HG03196 (cell line): Measurements from ENCODE around the gene CASD1.

Experiments used
- ATAC-seq: cut with Tn5 transposase; IDR thresholded peaks from one replicate; pipeline ENCODE4 v1.9.1; 2021; ENCODE audit not compliant: unreplicated experiment

CASD1 gene

DNA sequence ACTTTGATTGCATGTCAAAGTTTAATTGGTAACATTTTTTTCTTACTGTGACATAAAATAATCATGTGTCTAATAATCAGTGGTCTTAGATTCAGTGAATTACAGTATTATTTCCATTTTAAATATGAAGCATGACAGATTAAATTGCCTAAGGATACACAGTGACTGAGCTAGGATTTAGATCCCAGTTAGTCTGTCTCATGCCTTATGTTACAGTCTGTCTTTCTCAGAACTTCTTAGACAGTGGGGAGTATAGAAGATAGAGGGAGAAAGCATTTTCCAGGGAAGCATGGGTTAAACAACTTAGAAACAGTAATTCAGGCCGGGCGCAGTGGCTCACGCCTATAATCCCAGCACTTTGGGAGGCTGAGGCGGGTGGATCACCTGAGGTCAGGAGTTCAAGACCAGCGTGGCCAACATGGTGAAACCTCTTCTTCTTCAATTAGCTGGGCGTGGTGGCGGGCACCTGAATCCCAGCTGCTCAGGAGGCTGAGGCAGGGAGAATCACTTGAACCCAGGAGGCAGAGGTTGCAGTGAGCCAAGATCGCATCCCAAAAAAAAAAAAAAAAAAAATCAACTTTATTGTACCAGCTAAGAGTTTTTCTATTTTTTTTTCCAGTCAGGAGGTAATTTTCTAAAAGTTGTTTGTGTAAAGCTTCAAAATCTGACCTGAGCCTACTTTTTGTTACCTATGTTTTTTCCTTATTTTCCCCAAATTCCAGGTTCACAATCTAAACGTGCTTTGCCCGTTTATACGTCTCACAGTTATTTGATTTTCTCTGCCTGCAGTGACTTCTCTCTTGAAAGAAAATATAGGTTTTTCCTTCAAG lies 3.3 kb downstream of the CASD1 start:
- ATAC-seq = no peak

DNA sequence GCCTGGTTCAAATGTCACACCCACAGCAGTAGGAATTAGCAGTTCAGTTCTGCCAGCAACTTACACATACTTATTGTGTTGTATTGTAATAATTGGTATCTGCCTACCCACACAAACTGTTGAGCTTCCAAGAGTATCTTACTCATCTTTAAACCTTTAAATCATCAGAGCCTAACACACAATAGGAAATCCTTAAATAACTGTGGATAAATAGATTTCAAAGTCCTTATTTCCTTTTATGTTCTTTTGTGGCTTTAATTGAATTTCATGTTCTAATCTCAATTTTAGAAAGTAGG lies 3.9 kb downstream of the CASD1 start:
- no peak for ATAC-seq

DNA sequence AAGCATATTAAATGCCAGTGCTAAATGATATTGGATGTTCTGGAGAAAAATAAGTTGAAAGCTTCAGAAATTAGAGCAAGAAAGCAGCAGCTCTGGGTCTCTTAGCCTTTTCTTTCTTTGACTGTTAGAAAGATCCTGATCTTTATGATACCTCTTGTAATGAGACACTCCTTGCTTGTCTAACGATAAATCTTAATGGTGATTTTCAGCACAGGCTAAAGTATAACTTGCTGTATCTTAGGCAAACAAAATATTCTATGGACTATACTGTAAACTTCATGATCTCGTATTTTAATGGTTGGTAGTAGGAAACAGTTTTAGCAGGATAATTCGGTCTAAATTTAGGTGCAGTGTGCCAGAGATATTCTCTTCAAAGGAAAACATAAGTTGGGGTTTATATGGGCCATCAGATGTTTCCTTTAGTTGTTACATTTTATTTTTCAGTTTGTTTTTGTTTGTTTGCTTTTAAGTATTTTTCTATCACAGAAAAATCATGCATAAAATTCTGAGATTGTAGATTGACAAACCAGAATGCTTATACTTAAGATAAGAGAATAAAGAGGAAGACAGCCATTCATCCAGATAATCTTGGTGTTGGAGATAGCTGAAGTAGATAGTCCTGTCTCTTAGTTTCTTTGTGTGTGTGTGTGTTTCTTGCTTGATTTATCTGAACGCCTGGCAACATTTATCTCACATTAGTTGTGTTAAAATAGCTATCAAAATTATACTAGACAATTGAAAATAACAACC lies 4.7 kb downstream of the CASD1 start:
- ATAC-seq = no peak

DNA sequence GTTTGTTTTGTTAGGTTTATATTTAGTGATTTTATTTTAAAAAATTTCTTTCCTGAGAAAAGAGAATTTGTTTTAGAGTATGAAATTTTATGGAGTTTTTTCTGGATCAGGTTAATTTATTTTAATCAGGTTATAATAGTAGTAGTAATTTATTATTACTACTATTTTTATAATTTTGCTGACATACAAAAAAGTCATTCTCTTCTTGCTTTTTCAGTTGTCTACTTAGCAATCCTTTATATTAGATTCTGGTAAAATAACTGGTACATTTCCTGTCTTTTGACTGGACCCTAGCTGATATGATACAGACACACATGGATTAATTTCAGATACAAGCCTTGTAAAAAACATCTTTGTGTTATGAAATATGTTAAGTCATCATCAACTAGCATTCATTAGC lies 5.3 kb downstream of the CASD1 start:
- no peak for ATAC-seq

DNA sequence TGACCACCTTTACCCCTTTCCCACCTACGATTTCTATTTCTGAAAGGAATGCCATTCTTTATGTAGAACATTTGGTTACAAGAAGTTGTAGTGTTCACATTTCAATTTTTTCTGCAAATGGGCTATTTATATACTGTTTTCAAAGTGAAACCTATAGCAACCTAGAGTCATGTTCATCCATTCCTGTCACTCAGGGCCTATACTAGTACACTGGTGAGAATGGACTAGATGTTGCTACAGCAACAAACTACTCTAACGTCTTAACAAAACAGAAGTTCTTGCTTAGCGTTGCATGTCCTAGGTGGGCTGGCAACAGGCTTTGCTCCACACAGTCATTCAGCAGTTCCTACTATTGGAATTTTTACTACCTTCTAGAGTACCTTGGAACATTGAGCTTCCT lies 16.3 kb downstream of the CASD1 start:
- no peak for ATAC-seq

DNA sequence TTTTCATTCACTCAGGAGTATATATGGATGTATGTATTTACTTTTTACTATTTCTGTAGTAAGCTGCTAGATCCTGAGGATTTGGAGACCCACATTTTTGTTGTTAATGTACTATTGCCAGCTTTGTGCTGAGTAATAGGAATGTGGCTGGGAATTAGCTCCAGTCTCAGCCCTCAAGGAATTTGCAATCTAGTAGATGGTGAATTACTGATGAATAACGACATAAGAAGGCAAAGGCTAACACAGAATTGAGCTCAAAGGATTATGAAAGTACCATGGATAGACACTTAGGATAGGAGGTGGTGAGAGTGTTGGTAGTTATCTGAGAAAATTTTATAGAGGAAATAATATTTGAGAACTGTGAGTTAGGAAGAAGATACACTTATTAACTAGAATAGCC lies 19.9 kb downstream of the CASD1 start:
- no peak for ATAC-seq

DNA sequence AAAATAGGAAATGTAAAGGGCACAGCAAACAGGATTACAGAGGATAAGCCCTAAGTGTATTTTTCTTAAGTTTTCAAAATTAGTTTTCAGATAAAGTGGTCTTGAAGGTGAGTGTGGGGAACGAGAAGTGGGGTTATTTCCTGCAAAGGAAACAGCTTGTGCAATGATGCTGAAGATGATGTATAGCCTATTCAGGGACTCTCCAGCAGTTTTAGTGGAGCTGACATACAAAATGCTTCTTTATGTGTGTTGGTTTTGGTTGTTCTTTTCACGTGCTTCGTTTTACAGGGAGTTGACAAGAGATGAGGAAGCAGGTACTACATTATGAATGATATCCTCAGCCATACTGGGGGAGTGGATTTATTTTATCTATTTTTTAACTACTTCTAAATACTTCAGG lies 20.5 kb downstream of the CASD1 start:
- ATAC-seq = no peak

DNA sequence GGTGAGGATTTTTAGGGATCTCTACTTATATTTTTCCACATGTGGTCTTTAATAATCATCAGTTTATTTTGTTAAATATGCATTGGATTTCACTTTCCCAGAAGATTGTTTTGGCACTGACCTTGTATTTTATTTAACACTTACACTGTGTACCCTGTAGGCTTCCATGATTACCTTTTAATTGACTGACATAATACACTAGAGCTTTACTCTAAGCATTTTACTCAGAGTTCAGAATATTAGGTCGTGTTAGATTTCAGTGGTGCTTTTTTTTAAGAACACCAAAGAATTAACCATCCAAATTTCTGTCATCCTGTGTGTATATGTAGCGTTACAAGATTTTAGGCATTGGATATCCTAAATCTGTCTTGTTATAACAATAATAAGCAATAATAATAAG lies 23.1 kb downstream of the CASD1 start:
- no peak for ATAC-seq

DNA sequence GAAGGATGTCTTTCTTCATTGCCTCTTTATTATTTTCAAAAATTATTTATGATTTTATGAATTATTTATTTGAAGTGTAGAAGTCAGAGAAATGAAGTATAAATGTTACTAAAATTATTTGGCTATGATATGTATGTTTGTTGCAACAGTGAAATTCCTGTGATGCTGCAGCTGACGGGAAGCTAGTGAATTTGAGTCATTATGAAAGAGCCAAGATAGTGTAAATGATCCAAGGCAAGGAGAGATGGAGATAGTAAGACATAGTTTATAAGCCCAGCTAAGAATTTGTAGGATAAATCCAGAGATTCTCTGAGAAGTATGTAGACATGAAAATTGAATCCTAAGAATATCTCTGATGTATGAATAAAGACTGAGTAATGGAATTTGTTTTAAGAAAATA lies 30.8 kb downstream of the CASD1 start:
- no peak for ATAC-seq

DNA sequence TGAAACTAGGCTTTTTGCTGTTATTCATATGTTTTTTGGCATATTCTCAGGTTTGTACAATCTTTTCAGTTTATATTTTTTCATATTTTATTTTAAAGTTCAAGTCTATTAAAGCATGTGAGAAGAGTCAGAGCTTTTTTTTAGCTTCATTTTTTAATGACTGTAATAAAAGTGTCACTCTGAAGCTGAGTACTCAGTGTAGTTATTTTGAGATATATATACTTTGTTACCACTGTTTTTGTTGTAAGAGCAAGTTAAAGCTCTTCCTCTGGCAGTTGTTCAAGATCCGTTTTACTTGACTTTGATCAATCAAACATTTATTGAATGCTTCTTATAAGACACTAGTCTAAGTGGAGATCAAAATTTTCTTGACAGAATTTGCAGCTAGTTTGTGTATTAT lies 37.5 kb downstream of the CASD1 start:
- no peak for ATAC-seq

DNA sequence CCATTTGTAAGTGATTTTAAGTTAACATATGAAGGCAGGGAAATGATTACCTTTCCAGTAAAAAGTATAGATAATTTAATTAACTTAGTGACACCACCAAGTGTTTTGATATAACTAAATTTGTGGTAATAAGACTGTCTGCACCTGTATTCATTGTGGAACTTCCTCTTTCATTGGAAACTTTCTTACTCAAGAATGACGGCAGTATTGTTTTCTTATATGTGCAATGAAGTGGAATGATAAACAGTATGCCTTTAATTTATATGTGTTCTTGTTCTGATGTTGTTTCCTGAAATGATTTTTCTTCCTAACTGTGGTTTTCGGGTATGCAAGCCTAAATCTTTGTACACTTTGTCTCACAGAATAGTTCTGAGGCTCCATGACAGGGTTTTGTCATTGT lies 46.4 kb downstream of the CASD1 start:
- ATAC-seq = peak; percentile 60

DNA sequence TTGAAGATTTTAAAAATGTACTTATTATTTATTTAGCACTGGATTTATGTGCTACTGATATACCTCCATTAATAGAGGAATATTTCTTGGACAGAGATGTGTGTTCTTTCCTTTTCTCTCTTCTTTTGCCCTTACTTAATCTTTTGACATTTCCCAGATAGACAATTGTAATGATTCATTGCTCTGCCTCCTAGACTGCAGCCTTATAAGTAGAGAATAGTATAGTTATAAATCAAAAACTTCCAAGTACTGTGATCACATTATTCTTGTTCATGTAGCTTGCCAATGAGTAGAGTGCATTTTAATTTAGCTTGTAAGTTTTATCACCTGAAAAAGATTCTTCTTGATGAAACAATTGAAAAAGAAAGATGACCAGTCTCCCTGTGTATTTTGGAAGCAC lies 47.6 kb downstream of the CASD1 start:
- ATAC-seq = no peak

DNA sequence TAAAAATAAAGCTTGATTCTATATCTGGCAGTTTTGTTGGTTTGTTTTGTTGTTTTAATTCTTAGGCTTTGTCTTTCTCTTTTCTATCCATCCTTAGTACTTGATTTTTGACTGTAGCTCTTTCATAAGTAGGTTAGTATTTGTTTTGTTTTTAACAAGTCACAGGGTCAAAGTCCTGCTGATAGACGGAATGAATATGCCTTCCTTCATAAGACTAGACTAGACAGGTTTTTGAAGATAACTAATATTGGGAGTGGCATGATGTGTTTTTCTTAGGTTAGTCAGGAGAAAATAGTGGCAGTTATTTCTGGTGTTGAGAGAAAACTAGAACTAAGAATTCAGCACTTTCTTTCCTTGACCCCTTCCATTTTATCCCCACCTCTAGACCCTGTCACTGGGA lies 50.4 kb downstream of the CASD1 start:
- no peak for ATAC-seq

DNA sequence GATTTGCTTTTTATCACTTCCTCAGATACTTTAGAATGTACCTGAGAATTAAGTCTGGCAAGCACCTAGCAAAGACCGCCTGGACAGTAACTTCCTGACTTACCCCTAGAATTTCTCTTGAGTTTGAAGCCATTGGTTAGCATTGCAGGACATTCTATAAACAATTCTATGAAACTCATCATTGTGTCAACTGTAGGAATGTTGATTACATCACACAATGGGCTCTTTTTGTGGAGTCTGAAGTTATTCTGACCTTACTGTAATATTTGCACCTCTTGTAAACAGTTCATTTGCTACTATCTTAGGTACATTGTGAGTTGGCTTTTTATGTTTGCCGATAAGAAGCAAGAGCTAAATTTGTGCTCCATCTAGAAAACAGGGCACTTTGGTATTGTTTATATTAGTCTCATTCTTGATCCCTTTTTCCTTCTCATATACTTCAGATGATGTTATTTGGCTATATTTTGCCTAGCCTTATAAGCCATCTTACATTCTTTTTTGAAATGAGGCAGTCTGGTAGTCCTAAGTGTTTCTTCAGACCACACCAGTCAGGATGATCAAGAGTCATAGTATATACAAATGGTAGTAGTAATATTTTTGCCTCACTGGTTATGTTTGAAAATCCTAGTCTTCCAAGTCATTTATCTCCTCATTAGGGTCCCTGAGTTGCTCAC lies 52.4 kb downstream of the CASD1 start:
- no peak for ATAC-seq

DNA sequence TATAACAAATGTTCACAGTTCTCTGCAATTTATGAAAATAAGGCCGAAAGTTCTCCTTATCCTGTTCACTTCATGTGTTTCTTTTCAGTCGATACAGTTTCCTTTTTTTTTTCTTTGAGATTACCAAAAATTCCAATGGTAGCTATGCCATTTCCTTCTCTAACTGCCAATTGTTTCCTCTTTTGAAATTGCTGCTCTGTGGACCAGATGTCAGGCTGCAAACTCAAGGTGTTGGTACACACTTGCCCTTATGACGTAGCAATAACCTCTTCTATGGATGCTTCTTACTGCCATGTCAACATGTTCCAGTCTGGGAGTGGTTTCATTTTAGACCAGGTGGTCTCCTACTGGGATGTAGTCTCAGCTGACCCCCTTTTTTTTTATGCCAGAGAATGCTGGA lies 52.9 kb downstream of the CASD1 start:
- no peak for ATAC-seq

DNA sequence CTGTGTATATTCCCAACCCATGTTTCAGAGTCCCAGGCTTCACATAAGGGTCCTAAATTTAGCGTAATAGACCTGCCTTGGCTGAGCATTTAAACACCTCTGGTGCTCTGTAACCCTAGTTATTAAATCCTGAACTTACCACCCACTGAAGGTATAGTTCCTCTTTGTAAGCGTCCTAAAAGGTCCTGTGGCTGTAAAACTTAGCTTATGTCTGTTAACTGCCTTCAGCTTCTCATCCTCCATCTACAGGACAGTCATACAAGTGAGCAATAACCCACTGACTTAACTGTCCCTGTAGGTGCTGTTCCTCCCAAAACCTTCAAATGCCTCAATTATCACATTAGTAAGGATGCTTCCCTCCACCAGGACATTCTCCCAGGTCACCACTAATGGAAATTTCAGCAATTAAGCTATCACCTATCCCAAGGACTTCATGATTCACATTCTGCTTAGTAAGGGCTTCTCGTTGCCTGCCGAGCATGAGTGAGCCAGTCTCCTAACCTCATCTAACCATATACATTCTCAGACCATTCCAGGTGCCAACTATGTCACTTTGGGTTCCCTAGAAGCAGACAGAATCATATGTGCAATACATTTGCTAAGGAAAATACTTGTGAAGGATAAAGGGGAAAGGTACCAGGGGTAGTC lies 55.8 kb downstream of the CASD1 start:
- ATAC-seq = no peak

DNA sequence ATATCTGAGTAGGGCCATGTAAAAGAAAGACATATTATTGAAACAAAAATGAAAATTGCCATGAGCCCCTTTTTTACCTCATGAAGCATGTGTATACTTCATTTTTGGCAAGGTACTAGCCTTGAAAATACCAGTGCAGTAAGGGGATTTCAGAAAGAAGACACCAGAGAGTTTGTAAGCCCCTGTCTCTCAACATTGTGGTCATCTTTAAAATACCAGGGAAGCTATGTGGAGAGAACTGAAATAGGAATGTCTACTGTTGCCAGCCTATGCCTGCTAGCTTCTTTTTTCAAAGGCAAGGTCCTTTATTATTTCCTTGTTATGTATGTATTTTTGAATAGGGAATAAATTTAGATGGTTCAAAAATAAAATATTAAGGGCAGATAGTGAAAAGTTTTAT lies 57.8 kb downstream of the CASD1 start:
- no peak for ATAC-seq

DNA sequence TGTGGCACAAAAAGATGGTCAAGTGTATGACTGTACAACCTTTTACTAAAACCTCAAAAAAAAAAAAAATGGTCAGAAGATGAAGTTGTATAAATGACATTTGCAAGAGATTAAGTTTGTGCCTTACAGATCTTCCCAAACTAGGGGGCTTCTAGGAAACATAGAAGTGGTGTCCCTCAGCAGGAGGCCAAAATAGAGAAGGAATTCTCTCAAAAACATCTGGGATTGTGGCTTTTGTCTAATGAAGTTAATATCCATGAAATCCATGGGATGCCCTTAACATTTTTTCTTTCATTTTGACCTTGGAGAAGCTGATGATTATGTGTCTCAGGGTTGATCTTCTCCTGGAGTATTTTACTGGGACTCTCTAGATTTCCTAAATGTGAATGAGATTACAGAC lies 62.2 kb downstream of the CASD1 start:
- no peak for ATAC-seq

DNA sequence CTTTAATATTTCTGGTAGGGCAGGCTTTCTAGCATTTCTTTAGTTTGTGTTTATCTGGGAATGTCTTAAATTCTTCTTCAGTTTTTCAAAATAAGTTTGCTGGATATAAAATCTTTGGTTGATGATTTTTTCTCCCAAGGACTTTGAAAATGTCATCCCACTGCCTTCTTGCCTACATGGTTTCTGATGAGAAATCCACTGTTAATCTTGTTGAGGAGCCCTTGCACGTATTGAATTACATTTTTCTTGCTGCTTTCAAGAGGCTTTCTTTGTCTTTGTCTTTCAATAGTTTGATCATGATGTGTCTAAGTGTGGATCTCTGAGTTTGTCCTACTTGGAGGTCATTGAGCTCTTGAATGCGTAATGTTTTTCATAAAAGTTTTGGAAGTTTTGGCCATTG lies 66.0 kb downstream of the CASD1 start:
- ATAC-seq = no peak

DNA sequence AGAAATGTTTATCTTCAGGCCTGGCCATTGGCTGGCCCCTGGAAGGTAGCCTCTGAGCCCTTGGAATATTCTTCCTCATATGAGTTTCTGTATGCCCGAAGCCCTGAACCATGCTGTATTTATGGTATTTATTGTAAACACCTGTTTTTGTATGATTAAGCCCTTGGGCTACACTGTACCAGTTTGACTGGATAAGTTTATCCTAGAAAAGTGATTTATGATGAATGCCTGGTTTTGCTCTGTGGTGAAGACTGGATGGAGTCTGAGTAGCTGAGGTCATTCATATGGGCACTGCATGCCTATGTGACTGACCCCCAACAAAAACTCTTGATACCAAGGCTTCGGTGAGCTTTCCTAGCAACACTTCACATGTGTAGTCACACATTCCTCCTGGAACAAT lies 66.7 kb downstream of the CASD1 start:
- ATAC-seq = no peak

DNA sequence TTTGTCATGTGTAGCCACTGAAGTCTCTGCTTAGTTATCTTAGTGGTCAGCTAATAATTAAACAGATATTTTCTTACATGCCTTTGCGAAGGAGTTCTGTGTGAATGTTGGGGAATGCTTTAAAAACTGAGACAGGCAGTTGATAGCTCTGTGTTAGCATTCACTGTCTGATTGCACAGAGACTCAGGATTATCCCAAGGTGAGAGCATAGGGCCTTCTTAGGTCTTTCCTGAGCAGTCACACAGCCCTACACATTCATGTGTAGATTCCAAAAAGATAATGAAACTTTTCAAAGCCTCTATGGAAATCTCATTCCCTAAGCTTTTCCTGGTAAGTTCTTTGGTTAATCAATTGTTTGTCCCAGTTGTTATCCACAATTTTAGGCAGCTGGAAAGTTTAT lies 67.7 kb downstream of the CASD1 start:
- ATAC-seq = no peak

DNA sequence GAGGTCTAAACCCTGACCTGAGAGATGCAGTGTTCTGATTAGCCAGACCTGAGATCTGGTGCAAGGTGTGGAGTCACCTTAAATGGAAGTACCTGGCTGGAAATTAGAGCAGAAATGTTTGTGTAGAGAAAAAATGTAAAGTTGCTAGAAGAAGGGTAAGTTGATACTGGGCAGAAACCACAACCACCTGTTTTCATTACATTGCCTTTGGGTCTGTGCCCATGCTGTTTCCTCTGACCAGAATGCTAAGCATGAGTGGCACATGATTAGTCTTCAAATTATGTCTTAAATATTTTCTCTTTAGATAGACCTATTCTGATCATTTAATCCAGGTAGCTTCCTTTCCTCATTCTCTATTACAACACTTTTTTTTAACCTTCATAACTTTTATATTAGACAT lies 69.0 kb downstream of the CASD1 start:
- ATAC-seq = no peak
